ENCODE measurements around the gene GALNT6.

DNA sequence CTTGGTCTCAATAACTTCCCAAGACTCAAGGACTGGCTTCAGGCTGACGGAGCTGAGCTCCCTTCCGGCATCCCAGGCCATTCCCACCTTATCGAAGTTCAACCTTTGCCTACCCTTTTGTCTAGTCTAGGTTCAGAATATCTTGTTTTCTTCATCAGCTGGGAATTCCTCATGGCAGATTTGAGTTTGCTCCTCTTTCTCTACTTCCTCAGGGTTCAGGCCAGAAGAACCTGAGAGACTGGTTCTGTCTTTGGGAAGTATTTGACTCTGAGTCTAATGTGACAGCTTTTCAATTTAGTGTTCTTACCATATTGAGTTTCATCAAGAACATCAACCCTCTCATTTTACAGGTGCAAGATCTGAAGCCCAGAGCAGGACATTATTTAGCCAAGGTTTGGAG is 69.3 kb downstream of the GALNT6 start:
- TF ChIP-seq, protein P1, sequence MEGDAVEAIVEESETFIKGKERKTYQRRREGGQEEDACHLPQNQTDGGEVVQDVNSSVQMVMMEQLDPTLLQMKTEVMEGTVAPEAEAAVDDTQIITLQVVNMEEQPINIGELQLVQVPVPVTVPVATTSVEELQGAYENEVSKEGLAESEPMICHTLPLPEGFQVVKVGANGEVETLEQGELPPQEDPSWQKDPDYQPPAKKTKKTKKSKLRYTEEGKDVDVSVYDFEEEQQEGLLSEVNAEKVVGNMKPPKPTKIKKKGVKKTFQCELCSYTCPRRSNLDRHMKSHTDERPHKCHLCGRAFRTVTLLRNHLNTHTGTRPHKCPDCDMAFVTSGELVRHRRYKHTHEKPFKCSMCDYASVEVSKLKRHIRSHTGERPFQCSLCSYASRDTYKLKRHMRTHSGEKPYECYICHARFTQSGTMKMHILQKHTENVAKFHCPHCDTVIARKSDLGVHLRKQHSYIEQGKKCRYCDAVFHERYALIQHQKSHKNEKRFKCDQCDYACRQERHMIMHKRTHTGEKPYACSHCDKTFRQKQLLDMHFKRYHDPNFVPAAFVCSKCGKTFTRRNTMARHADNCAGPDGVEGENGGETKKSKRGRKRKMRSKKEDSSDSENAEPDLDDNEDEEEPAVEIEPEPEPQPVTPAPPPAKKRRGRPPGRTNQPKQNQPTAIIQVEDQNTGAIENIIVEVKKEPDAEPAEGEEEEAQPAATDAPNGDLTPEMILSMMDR (conservative IDR thresholded peaks at IDR 0.05): no peak
- no peak for TF ChIP-seq EZH2 (IDR thresholded peaks at IDR 0.05; ENCODE audit: low read depth)

All from PC-9 (cell line).